SHP77 treated with DMSO at 0.1 percent for 48 hours (cell line): Measurements from ENCODE around the gene CERT1.

Experiments
- DNase-seq: peaks from one replicate; lab custom pipeline; 2025; lab: John Stamatoyannopoulos, UW

CERT1 gene

DNA sequence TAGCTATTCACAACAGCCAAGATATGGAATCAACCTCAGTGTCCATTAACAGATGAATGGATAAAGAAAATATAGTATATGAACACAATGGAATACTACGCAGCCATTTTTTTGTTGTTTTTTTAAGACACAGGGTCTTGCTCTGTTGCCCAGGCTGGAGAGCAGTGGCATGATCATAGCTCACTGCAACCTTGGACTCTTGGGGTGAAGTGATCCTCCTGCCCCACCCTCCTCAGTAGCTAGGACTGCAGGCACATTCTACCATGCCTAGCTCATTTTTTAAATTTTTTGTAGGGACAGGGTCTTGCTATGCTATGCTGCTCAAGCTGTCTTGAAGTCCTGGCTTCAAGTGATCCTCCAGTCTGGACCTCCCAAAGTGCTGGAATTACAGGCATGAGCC is 38.5 kb downstream of the CERT1 start:
- no peak for DNase-seq

DNA sequence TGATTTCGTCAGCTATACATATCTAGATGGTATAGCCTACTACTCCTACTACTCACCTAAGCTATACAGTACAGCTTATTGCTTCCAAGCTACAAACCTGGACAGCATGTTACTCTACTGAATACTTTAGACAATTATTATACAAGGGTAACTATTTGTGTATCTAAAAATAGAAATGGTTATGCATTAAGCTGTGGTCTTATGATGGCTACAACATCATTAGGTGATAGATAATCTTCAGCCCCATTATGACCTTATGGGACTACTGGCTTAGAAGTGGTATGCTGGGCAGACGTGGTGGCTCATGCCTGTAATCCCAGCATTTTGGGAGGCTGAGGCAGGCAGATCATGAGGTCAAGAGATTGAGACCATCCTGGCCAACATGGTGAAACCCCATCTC is 40.2 kb downstream of the CERT1 start:
- DNase-seq: no peak

DNA sequence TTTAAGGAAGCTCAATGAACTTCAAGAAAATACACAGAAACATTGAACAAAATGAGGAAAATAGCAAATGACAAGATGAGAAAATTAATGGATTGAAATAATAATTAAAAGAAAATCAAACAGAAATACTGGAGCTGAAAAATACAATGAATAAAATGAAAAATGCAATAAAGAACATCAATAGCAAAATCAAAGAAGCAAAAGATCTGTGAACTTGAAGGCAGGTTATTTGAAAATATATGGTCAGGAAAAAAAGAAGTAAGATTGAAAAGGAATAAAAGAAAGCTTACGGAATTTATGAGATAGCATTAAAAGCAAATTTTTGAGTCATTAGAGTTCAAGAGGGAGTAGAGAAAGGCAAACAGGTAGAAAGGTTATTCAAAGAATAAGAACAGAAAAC is 42.4 kb downstream of the CERT1 start:
- DNase-seq: no peak

DNA sequence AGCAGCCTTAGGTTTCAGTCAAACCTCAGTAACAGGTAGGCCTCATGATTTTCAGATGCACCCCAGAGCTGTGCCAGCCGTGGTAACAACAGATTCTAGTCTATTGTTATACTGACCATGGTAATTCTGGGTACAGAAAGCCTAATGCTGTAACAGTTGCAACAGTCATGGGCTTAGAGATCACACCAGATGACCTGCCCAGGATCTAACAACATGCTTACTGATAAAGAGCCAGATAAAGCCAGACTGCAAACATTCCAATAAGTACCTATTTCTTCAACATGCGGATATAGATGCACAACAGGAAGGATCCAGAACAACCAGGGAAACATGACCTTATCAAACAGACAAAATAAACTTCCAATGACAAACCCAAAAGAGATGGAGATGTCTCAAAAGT is 42.8 kb downstream of the CERT1 start:
- no peak for DNase-seq

DNA sequence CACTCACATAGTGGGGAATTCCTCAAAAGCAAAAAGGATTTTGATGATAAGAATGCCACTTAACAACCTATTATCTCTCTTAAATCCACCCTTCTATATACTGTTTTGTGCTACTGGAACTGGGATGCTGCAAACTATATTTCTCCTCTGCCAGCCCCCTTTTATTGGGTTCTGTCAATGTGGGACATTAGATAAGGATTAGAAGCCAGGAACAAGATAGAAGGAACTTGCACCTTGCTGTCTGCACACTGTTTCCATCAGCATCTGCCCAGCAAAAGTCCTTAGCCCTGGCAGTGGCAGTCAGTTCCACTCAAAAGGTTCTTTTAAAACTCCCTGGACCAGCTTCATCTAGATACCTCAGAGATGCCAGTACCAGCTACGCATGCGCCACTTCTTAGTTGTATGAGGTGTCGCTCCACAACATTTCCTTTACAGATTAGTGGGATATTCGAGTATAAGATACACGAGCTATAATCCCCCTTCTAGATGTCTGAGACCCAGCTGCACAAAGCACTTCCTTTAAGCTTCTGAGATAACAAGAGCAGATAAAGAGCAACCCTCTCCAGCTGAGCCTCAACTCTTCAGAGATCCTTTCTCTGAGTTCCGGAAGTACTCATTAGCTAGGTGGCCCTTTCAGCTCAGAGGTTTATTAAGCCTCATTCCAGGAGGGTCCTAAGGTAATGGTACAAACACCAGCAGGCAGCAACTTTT is 45.3 kb downstream of the CERT1 start:
- DNase-seq: no peak

DNA sequence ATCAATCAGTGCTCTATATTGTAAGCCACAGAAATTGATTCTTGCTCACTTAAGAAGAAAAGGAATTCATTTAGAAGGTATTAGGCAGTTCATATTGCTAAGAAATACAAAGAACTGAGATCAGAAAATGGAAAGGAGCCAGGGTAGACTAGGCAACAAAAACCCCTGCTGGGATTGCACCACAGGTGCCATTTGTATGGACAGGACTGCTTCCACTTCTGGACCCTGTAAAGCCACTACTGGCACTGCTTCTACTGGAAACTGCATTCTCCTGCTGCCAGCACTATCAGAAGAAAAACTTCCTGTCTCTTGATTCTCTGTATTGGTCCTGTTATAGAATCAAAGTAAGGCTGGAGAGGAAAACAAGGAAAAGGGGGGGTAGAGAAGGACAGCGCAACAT is 45.9 kb downstream of the CERT1 start:
- DNase-seq: no peak

DNA sequence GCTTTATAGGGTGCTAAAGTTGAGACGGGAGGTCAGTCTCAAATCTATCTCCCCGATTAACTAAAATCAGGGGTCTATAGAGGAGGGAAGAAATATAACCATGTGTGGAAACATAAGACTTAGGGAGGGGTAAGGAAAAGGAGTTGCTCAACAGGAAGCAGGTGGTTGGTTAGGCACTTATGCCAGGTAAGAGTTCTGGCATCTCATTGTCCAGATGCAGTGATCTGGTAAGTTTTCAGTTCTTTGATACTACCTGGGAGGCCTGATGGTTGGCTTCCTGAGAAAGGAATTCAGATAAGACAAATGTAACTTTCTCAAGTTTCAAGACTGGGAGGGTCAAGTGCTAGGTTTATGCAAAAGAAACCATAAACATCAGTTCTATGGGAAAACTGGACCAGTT is 47.7 kb downstream of the CERT1 start:
- no peak for DNase-seq

DNA sequence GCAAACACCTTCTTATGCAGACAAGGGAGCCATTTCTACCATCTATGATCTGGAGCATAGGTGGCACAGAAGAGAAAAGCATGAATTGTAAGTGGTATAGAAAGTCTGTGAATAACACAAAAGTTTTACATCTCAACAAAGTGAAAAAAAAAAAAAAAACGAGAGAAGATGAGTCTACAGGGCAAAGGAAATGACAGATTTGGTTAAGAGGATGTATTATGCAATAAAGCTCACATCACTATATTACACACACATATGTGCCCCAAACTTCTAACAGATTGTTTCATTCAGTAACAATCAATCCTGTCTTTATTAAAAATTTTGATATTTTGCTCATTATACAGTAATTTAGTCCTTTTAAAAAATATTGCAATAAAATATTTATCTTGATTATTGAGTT is 49.8 kb downstream of the CERT1 start:
- DNase-seq: no peak

DNA sequence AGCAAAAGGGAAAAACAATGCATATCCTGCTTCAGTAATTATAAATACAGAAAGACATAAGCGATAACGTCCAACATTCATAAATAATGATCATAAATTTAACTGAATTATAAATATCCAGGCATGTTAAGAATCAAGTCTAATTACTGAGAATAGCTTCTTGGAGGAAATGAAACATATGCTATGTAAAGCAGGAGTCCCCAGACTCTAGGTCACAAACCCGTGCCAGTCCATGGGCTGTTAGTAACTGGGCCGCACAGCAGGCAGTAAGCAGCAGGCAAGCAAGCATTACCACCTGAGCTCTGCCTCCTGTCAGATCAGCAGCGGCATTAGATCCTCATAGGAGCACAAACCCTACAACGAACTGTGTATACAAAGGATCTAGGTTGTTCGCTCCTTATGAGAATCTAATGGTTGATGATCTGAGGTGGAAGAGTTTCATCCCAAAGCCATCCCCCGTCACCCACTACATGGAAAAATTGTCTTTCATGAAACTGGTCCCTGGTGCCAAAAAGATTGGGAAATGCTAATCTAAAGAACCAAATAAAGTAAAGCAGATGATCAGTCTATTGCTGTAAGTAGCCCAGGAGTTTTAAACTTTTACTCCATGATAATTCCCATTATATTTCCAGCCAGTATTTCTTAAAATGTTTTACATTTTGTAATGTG is 50.4 kb downstream of the CERT1 start:
- DNase-seq: no peak

DNA sequence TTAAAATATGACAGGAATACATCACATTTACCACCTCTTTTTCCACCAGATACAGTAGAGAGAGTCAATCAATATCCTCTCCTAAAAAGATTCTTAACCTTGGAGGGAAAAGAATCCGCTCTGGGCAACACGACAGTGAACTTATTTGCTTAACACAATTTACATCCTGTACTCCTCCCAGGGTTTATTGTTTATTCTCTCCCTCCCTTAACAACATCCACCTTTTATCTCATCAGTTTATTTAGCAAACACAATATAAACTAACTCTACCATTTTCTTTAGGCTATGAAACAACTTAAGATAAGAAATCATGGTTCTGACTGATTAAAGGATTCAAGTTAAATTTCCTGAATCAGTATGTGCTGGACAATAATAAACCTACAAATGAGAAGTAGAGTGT is 50.9 kb downstream of the CERT1 start:
- DNase-seq: no peak

DNA sequence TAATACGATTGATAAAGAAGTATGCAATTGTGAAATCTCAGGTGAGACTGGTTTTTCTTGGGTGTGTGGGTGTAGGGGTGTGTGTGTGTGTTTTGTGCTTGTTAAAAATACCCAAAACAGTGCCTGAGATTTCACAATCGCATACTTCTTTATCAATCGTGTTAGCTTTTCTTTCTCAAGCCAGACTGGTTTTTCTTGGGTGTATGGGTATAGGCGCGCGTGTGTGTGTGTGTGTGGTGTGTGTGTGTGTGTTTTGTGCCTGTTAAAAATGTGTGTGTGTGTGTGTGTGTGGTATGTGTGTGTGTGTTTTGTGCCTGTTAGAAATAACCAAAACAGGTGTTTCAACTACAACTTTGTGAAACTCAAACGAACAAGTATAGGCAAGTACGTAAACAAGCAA is 53.7 kb downstream of the CERT1 start:
- DNase-seq: no peak

DNA sequence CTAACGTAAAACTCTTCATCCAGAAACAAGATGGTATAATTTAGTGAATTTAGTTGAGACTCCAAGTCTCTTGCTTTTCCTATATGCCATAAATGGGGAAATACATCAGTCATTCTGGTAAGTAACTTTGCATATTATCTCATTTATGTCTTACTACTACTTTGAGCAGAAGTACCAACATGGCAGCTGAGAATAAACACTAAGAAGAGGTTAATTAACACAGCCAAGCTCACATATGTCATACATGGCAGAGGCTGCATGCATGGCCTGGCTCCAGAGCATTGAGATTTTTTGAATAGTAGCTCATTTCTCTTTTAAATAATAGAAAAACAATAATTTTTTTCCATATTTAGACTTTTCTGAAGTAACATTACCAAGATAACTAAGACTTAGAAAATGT is 54.3 kb downstream of the CERT1 start:
- no peak for DNase-seq

DNA sequence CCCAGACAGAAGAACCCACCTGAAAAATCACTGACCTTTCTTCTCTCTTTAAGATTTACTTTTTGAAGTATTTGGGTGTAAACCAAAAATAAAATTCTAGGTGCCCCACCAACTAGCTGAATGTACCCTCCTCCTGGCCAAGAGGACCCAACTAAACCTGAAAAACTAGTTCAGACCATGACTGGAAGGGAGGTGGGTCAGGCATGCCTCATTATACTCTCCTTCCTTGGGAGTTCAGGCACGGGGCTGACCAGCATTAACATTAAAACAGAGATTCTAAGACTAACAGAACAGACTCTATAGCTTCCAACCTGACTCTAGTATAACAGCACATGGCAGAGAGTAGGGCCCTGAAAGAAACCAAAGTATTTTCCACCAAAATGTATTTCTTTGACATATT is 61.4 kb downstream of the CERT1 start:
- DNase-seq: no peak

DNA sequence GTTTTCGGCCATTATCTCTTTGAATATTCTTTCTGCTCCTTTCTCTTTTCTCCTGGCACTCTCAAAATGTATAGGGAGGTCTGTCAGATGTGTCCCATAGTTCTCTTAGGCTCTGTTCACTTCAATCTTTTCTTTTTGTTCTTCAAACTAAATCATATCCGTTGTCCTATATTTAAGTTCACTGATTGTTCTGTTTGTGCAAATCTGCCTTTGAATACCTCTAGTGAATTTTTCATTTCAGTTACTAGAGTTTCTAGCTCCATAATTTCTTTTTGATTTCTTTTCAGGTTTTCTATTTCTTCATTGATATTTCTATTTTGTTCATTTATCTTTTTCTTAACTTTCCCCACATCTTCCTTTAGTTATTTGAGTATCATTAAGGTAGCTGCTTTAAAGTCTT is 65.4 kb downstream of the CERT1 start:
- DNase-seq: no peak

DNA sequence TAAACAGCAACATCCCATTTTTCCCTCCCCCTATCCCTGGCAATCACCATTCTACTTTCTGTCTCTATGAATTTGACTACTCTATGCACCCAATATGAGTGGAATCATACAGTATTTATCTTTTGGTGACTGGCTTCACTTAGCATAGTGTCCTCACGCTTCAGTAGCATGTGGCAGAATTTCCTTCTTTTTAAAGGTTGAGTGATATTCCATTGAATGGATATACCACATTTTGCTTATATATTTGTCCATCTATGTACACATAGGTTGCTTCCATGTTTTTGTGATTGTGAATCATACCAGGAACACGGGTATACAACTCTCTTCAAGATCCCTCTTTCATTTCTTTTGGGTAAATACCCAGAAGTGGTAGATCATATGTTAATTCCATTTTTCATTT is 69.9 kb downstream of the CERT1 start:
- DNase-seq: no peak

DNA sequence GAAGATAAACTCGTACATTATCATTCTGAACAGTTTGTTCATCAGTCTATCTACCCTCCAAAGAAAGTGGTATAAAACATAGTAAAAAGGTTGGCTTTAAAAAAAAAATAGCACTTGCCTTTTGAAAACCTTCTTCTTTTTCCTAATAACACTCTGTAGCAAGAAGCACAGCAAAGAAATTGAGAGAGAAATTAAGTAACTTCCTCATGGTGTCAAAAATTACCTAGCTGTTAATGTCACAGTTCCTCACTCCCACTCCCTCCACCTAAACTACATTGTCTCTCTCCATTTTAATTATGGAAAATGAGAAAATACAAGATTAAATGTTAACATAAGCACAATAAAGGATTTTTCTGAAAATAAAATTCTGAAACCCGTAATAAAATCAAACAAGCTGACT is 72.2 kb downstream of the CERT1 start:
- DNase-seq: no peak

DNA sequence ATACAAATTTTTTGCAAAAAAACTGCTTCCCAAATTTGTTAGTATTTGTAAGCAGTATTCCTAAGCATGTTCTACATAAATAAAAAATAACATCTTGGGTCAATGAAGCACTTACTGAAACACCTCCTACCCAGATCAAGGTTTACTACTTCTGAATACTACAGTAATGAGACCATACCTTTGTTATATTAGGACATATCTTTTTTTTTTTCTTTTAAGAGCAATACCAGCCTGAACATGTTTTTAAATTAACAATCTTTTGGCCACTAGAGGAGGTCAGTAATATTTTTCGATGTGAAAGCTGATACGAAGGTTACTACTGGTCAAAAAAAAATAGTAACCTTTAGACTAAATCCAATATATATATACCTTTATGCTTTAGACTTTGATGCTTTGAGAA is 72.7 kb downstream of the CERT1 start:
- no peak for DNase-seq

DNA sequence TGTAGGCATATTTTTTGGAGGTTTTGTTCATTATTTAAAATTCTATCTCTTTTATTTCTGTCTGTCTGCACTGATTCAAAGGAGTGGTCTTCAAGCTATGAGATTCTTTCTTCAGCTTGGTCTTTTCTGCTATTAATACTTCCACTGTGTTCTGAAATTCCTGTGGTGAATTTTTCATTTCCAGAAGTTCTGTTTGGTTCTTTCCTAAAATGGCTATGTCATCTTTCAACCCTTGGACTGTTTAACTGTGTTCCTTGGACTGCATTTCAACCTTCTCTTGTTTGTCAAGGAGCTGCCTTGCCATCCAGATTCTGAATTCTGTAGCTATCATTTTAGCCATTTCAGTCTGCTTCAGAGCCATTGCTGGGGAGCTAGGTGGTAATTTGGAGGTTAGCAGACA is 76.3 kb downstream of the CERT1 start:
- no peak for DNase-seq

DNA sequence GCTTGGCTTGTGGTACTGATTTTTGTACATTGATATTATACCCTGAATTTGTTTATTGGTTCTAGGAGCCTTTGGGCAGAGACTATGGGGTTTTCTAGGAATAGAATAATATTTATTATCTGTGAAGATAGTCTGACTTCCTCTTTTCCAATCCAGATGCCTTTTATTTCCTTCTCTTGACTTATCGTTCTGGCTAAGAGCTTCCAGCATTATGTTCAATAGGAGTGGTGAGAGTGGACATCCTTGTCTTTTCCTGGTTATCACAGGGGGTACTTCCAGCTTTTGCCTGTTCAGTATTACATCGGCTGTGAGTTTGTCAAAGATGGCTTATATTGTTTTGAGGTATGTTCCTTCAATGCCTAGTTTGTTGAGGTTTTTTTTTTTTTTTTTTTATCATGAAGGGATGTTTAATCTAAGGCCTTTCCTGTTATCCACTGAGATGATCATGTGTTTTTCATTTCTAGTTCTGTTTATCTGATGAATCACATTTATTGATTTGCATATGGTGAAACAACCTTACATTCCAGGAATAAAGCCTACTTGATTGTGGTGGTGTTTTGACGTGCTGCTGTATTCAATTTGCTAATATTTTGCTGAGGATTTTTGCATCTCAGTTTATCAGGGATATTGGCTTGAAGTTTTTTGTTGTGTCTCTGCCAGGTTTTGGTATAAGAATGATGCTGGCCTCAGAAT is 77.5 kb downstream of the CERT1 start:
- no peak for DNase-seq

DNA sequence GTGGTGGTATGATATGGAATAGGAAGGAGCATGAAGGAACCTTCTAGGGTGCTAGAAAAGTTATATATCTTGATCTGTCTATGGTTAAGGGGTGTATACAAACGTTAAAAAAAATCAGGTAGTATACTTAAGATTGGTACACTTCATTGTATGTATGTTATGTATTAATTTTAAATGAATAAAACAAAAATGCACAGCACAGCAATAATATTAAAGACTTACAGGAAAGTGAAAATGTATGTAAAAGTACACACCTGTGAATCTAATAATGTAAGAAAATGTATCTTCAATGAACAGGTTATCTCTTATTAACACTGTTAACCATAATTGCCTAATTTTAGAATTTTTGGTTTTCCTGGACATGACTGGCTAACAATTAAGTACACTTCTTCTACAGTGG is 97.2 kb downstream of the CERT1 start:
- DNase-seq: no peak

DNA sequence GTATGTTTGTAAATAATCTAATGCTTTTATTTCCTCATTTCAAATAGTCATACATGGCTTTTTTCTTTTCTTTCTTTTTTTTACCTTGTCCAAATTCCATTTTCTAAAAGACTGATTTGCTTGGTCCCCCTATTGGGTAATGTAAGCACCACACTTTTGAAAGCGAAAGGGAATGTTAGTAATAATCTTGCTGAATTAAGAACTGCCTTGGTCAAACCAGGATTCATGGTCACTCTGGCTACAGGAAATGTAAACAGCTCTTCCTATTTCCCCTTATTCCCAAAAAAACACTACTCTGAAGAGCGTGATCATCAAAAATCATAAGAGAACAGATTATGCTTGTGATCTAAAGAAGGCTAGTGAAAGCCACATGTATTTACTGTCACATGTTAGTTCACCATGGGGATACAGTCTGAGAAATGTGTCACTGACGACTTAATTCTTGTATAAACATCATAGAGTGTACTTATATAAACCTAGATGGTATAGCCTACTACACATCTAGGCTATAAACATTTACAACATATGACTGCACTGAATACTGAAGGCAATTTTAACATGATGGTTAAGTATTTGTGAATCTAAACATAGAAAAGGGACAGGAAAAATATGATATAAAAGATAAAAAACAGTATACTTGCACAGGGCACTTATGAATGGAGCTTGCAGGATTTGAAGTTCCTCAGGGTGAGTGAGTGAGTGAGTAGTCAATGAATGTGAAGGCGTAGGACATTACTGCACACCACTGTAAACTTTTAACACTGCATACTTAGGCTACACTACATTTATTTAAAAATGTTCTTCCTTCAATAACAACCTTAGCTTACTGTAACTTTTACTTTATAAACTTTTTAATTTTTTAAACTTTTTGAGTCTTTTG is 99.1 kb downstream of the CERT1 start:
- no peak for DNase-seq

DNA sequence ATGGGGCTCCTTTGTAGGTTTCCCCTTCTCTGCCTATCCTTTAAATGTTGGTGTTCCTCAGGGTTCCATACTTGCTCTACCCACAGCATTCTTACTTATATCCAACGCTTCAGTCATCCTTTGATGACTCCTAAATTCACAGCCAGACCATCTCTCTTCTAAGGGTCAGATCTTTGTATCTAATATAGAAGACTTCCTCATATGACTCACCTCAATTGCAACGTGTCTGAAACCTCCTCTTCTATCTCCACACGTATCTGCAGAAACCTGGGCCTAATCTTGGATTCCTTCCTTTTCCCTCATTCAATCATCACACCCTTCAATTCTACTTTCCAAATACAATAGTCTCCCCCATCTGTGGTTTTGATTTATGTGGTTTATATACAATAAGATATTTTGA is 106.1 kb downstream of the CERT1 start:
- no peak for DNase-seq

DNA sequence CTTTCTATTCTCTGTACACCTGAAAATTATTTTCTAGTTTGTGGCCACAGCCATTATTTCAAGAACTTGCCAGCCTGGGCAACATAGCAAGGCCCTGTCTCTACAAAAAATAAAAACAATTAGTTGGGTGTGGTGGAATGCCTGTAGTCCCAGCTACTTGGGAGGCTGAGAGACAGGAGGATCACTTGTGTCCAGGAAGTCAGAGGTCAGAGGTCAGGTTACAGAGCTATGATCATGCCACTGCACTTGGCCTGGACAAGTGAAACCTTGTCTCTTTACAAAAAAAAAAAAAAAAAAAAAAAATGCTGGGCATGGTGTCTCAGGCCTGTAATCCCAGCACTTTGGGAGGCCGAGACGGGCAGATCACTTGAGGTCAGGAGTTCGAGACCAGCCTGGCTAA is 116.2 kb downstream of the CERT1 start:
- DNase-seq: no peak
